ENCODE measurements around the gene BPNT1.

DNA sequence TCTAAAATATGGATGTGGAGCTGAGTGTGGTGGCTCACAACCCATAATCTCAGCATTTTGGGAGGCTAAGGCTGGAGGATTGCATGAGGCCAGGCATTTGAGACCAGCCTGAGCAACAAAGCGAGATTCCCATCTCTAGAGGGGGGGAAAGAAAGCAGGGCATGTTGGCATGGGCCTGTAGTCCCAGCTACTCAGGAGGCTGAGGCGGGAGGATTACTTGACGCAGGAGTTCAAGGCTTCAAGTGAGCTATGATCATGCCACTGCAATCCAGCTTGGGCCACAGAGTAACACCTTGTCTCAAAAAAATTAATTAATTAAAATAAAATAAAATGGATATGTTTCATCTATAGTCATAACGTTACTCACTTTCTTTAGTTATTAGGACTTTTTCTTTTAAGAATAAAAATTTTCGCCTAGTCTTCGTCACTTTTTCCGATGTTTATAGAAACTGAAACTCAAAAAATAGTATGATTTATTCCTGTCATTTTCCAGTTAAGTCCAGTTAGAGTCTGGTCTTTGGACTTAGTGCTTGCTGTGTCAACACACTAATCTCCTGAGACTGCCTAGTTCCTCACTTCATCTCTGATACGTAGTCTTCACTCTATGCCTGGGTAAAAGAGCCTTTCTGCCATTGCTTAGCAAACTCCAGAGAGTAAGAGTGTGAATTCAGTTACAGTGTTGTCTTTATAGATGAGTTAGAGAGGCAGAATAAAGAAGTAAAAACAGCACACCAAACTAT, 32.4 kb upstream of the BPNT1 start:
- TF ChIP-seq POLR2A (IDR thresholded peaks at IDR 0.05; ENCODE audit: borderline replicate concordance, extremely low read depth, insufficient read depth, insufficient read length): no peak
- TF ChIP-seq EZH2phosphoT487 (IDR thresholded peaks at IDR 0.05; ENCODE audit: borderline replicate concordance): no peak
- TF ChIP-seq, protein P1, sequence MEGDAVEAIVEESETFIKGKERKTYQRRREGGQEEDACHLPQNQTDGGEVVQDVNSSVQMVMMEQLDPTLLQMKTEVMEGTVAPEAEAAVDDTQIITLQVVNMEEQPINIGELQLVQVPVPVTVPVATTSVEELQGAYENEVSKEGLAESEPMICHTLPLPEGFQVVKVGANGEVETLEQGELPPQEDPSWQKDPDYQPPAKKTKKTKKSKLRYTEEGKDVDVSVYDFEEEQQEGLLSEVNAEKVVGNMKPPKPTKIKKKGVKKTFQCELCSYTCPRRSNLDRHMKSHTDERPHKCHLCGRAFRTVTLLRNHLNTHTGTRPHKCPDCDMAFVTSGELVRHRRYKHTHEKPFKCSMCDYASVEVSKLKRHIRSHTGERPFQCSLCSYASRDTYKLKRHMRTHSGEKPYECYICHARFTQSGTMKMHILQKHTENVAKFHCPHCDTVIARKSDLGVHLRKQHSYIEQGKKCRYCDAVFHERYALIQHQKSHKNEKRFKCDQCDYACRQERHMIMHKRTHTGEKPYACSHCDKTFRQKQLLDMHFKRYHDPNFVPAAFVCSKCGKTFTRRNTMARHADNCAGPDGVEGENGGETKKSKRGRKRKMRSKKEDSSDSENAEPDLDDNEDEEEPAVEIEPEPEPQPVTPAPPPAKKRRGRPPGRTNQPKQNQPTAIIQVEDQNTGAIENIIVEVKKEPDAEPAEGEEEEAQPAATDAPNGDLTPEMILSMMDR (IDR thresholded peaks at IDR 0.05 in 2 of 3, conservative IDR thresholded peaks at IDR 0.05 in 1 of 3; ENCODE audit: borderline replicate concordance in 1 of 3, insufficient read depth in 1 of 3, low read depth in 2 of 3, low read length in 2 of 3): no peak
- no peak for TF ChIP-seq TCF7L2 (IDR thresholded peaks at IDR 0.05; ENCODE audit: borderline replicate concordance, extremely low read depth, insufficient read depth, insufficient read length)
- no peak for TF ChIP-seq RAD21 (IDR thresholded peaks at IDR 0.05; ENCODE audit: low read depth)
- no peak for TF ChIP-seq YY1 (IDR thresholded peaks at IDR 0.05; ENCODE audit: extremely low read depth, insufficient replicate concordance, low read depth, low read length)
- TF ChIP-seq SIN3A (IDR thresholded peaks at IDR 0.05; ENCODE audit: low read depth): no peak
- TF ChIP-seq, protein P2, sequence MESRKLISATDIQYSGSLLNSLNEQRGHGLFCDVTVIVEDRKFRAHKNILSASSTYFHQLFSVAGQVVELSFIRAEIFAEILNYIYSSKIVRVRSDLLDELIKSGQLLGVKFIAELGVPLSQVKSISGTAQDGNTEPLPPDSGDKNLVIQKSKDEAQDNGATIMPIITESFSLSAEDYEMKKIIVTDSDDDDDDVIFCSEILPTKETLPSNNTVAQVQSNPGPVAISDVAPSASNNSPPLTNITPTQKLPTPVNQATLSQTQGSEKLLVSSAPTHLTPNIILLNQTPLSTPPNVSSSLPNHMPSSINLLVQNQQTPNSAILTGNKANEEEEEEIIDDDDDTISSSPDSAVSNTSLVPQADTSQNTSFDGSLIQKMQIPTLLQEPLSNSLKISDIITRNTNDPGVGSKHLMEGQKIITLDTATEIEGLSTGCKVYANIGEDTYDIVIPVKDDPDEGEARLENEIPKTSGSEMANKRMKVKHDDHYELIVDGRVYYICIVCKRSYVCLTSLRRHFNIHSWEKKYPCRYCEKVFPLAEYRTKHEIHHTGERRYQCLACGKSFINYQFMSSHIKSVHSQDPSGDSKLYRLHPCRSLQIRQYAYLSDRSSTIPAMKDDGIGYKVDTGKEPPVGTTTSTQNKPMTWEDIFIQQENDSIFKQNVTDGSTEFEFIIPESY (IDR thresholded peaks at IDR 0.05; ENCODE audit: extremely low read depth, insufficient replicate concordance, low read length): no peak
- TF ChIP-seq EZH2 (IDR thresholded peaks at IDR 0.05): no peak
